GM12878 (cell line): ENCODE results near the gene MEIS1. TPM values are rescaled to one million over a fixed set of nuclear protein-coding genes. Genes with fewer than 3 reads are reported as not detected.

Source experiments
- ATAC-seq: fragments of 200-7000 bp; cut with Tn5 transposase; 3 replicates; pipeline ENCODE4 v1.9.1; 2020; ENCODE audit warnings: mild to moderate bottlenecking, moderate library complexity
- BruUV-seq: library from RNA; stranded (reverse); fragments of 400-500 nt; replicated peaks from 2 replicates; lab custom pipeline; 2021; lab: Mats Ljungman, UMichigan
- CTCF ChIA-PET: fragments of 300-600 bp; sonication (Branson Sonifier 250); formaldehyde crosslinking; extraction: SDS; loops from one replicate; lab custom pipeline; 2021; ENCODE audit warnings: inconsistent platforms; lab: Yijun Ruan, JAX
- POLR2A ChIA-PET: fragments of 350-600 bp; formaldehyde crosslinking; extraction: SDS; loops from one replicate; lab custom pipeline; 2021; ENCODE audit warnings: inconsistent platforms; lab: Charles Lee
- RAD21 ChIA-PET: fragments of 300-600 bp; sonication (Branson Sonifier 250); formaldehyde crosslinking; loops from one replicate; lab custom pipeline; 2023; ENCODE audit warnings: antibody characterized with exemption; ENCODE audit not compliant: unreplicated experiment; lab: Charles Lee
- SMC1A ChIA-PET: fragments of 300-600 bp; sonication (Branson Sonifier 250); formaldehyde crosslinking; loops from one replicate; lab custom pipeline; 2023; ENCODE audit not compliant: unreplicated experiment, uncharacterized antibody; lab: Charles Lee
- DNase-seq: peaks from one replicate; pipeline ENCODE4 v3.0.0-alpha.2; 2011; ENCODE audit warnings: low read depth, low spot score
- FAIRE-seq: peaks from 3 replicates; lab custom pipeline; 2011; peaks lifted over from hg19 to GRCh38; lab: Jason Lieb, UNC
- H2AFZ ChIP-seq: 2 replicates; pipeline ENCODE4 v1.6.0; 2011; ENCODE audit warnings: low read depth, low read length, control low read depth; ENCODE audit not compliant: control insufficient read depth
- H3K27ac ChIP-seq: 2 replicates; pipeline ENCODE4 v1.5.1; 2011; ENCODE audit warnings: control low read depth; ENCODE audit not compliant: control insufficient read depth, insufficient read depth
- H3K27me3 ChIP-seq, 2 experiments: replicated peaks in 1 of 2; 2 replicates each; pipeline versions ENCODE4 v1.6.0 to v1.6.1; 2011; ENCODE audit warnings: low read length in 1 of 2; ENCODE audit not compliant: control insufficient read depth in 2 of 2, insufficient read depth in 2 of 2
- H3K36me3 ChIP-seq, 2 experiments: 2 replicates each; pipeline ENCODE4 v1.5.1; 2011; ENCODE audit warnings: low read length in 1 of 2; ENCODE audit not compliant: control insufficient read depth in 2 of 2, insufficient read depth in 2 of 2
- H3K4me1 ChIP-seq: 2 replicates; pipeline ENCODE4 v1.6.1; 2011; ENCODE audit warnings: mild to moderate bottlenecking, low read length, moderate library complexity, mixed read lengths; ENCODE audit not compliant: control insufficient read depth, insufficient read depth
- H3K4me2 ChIP-seq: 2 replicates; pipeline ENCODE4 v1.6.0; 2011; ENCODE audit warnings: control low read depth; ENCODE audit not compliant: control insufficient read depth, insufficient read depth
- H3K4me3 ChIP-seq: fragments of 200-600 bp; sonication (generic); 2 replicates; pipeline ENCODE4 v1.5.1; 2016
- H3K79me2 ChIP-seq: 2 replicates; pipeline ENCODE4 v1.6.0; 2011; ENCODE audit warnings: low read length; ENCODE audit not compliant: control insufficient read depth, insufficient read depth
- H3K9ac ChIP-seq: 2 replicates; pipeline ENCODE4 v1.8.0; 2011; ENCODE audit warnings: low read length, control low read depth, mixed read lengths; ENCODE audit not compliant: control insufficient read depth, insufficient read depth
- H3K9me3 ChIP-seq: replicated peaks from 3 replicates; pipeline ENCODE4 v1.5.1; 2011; ENCODE audit warnings: mild to moderate bottlenecking, low read length; ENCODE audit not compliant: control insufficient read depth, insufficient read depth
- H4K20me1 ChIP-seq: 2 replicates; pipeline ENCODE4 v1.6.0; 2011; ENCODE audit not compliant: control insufficient read depth, insufficient read depth
- HCFC1 ChIP-seq: fragments of 150-350 bp; IDR thresholded peaks from 2 replicates; pipeline ENCODE4 v1.6.1; 2014; ENCODE audit warnings: low read length
- MTA2 ChIP-seq: fragments of 450-650 bp; IDR thresholded peaks from 2 replicates; pipeline ENCODE4 v1.6.1; 2016; ENCODE audit warnings: low read depth, mild to moderate bottlenecking, moderate library complexity
- MYB ChIP-seq: fragments of 150-350 bp; IDR thresholded peaks from 2 replicates; pipeline ENCODE4 v1.6.1; 2014; ENCODE audit warnings: mild to moderate bottlenecking, low read depth, low read length, borderline replicate concordance
- MYC ChIP-seq: IDR thresholded peaks from 2 replicates; pipeline ENCODE4 v1.6.1; 2011; ENCODE audit warnings: mild to moderate bottlenecking, low read length, moderate library complexity, inconsistent platforms; ENCODE audit not compliant: insufficient read depth, insufficient replicate concordance, insufficient read length, severe bottlenecking
- POLR2A ChIP-seq: IDR thresholded peaks from 2 replicates; pipeline ENCODE4 v1.6.1; 2011; ENCODE audit warnings: low read depth, mild to moderate bottlenecking, low read length
- SIX5 ChIP-seq: IDR thresholded peaks from 2 replicates; pipeline ENCODE4 v1.6.1; 2011; ENCODE audit warnings: mild to moderate bottlenecking, low read depth, low read length, moderate library complexity; ENCODE audit not compliant: severe bottlenecking
- WGBS: methylation state at CpG from one replicate; pipeline ENCODE4 v1.1.6; 2016; ENCODE audit warnings: low lambda C conversion rate; ENCODE audit not compliant: insufficient replicate concordance, insufficient coverage; ENCODE audit errors: missing lambda C conversion rate; 5-methylcytosine and 5-hydroxymethylcytosine counted together
- in situ Hi-C: fragments of 300-500 bp; cut with MboI; formaldehyde crosslinking; loops from 9 replicates; pipeline ENCODE4 v1.14.3; 2018; ENCODE audit warnings: mixed read lengths
- intact Hi-C: fragments of 100-400 bp; cut with micrococcal nuclease; formaldehyde crosslinking; loops from one replicate; pipeline ENCODE4 v1.14.2; 2022; ENCODE audit not compliant: unreplicated experiment
- polyA plus RNA-seq, 11 experiments: library from polyadenylated mRNA; depleted of rRNA in 4 of 11; unstranded in 6 of 11; stranded (reverse) in 5 of 11; fragments of >200 nt; fragmentation: Nextera tagmentation in 4 of 11; fragmentation: Illumina TruSeq in 1 of 11; extraction: Ambion mirVana in 4 of 11; extraction: Trizol in 1 of 11; gene quantifications; 1 replicate in 1 of 11; 2 replicates in 10 of 11; pipeline versions ENCODE4 v1.2.1 to v1.2.3, GENCODE V29; 2011 to 2016; ENCODE audit warnings: inconsistent platforms in 2 of 11, missing spikeins in 2 of 11, low read depth in 1 of 11
- total RNA-seq, 4 experiments: library from RNA; depleted of rRNA in 3 of 4; stranded (reverse); fragments of >200 nt in 3 of 4; fragmentation: Illumina TruSeq in 1 of 4; extraction: Trizol in 1 of 4; gene quantifications; 2 replicates each; pipeline versions ENCODE4 v1.2.1 to v1.2.3, GENCODE V29; 2013 to 2021
- TF ChIP-seq, protein P1 (sequence below): fragments of 450-650 bp; IDR thresholded peaks from 2 replicates; pipeline ENCODE4 v1.6.1; 2016; ENCODE audit warnings: mild to moderate bottlenecking, moderate library complexity, borderline replicate concordance
- TF ChIP-seq, protein P2 (sequence below): IDR thresholded peaks from 2 replicates; pipeline ENCODE4 v1.6.1; 2012; ENCODE audit warnings: low read depth, low read length, improper control_type of control experiment

The MEIS1 gene
- total and polyA plus RNA-seq, 10 of the 15 experiments (the other 5 are each of a cell fraction or from before 2014, with no cell fraction given) = 0.04 to 0.31 (median 0.14) TPM; not detected in 6

DNA sequence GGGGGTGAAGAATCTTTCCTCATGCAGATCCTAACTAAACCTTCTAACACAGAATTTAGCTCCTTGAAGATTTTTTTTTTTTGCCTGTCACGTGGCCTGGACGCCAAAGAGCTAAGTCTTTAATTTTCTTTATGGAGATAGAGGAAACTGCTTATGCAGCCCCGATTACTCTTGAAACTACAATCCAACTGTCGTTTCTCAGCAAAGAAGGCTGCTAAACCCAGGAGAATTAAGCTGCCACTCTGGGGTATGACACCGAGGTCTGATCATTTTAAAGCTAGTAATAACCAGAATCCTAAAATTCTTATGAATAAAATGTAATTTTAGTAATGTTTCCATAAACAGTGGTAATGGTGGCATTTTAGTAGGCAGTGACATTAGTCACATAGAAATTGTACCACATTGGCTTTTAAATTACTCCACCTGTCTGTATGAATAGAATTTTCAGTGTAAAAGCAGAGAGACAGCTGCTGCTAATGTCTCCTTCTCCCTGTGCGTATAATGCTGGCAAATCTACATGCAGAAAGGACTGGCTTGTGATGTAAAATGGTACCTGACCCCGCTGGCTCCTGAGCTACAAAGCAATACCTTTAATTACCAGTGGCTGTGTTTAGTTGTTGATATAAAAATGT lies 86.5 kb downstream of the MEIS1 start:
- RAD21 ChIA-PET = no interaction called here
- Histone ChIP-seq H3K4me1 (no peaks in the 10 kb centered on the region), H4K20me1 (no peaks in the 10 kb centered on the region), H3K4me2 (no peak overlapping the region), H3K4me3 (no peak overlapping the region), H3K79me2 (no peaks in the 10 kb centered on the region), H3K27me3 (no peaks in the 10 kb centered on the region), H3K27ac (no peak overlapping the region), H3K9ac (no peak overlapping the region), H3K9me3 (no peaks in the 10 kb centered on the region), H3K36me3 (no peaks in the 10 kb centered on the region), H2AFZ (no peak overlapping the region)
- in situ Hi-C loops (no loop called here), intact Hi-C loops (no loop called here)
- FAIRE-seq = no peak
- WGBS = 22% methylated on average over 7 of the region's 7 CpGs
- SMC1A ChIA-PET = interaction anchor here (0.9 kb wide), 1 partner anchor 16 kb away, joined by 3 read pairs; no protein-coding TSS in a partner anchor
- no peak for TF ChIP-seq SIX5
- no peak for TF ChIP-seq HCFC1
- no peak for TF ChIP-seq MTA2
- CTCF ChIA-PET = interaction anchor here (1.0 kb wide), 1 partner anchor 11 kb away, joined by 3 read pairs; no protein-coding TSS in a partner anchor
- POLR2A ChIA-PET = no interaction called here
- no peak for ATAC-seq
- DNase-seq = no peak
- BruUV-seq = no TSS peak

DNA sequence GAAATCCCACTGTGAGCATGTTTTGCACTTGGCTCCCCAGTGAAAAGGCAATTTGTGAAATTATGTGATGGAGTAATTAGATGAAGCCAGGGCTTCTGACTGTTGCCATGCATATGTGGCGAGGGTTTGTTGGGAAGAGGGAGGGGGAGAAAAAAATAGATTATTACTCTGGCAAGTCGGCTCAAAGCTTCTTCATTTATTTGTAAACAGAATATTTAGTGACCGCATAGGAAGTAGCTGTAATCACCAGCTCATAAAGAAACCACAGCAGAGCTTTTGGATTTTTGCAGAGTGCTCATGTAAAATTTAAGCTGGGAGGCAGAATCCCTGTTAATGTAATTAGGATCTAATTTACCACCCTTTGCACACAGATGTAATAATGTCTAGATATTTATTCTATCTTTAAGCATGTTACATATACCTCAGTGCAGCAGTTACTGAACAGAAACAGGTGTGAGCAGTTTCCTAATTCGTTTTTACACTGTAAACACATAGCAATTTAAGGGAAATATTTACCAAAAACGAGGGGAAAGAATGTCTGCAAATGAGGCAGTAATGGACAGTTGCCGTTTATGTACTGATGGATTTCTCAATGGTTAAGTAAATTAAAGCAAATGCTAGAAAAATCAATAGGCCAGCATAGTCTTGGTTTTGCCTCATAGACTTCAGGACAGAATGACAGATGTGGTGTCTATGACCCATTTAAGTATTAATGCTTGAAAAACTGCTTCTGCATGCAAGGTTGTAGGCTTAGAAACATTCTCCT lies 87.9 kb downstream of the MEIS1 start:
- in situ Hi-C loops = no loop called here
- ChIA-PET POLR2A (no interaction called here), CTCF (no interaction called here), RAD21 (no interaction called here), SMC1A (no interaction called here)
- Histone ChIP-seq H3K4me1 (no peaks in the 10 kb centered on the region), H3K9ac (no peak overlapping the region), H3K36me3 (no peaks in the 10 kb centered on the region), H3K79me2 (no peaks in the 10 kb centered on the region), H3K9me3 (no peaks in the 10 kb centered on the region), H4K20me1 (no peaks in the 10 kb centered on the region), H3K4me2 (no peak overlapping the region), H3K27ac (no peak overlapping the region), H3K27me3 (no peaks in the 10 kb centered on the region), H3K4me3 (no peak overlapping the region), H2AFZ (no peak overlapping the region)
- FAIRE-seq (no peak), DNase-seq (no peak), ATAC-seq (no peak)
- BruUV-seq = no TSS peak
- 7% methylated on average over 6 of the region's 6 CpGs for WGBS
- intact Hi-C loops = no loop called here
- TF ChIP-seq, protein P1, sequence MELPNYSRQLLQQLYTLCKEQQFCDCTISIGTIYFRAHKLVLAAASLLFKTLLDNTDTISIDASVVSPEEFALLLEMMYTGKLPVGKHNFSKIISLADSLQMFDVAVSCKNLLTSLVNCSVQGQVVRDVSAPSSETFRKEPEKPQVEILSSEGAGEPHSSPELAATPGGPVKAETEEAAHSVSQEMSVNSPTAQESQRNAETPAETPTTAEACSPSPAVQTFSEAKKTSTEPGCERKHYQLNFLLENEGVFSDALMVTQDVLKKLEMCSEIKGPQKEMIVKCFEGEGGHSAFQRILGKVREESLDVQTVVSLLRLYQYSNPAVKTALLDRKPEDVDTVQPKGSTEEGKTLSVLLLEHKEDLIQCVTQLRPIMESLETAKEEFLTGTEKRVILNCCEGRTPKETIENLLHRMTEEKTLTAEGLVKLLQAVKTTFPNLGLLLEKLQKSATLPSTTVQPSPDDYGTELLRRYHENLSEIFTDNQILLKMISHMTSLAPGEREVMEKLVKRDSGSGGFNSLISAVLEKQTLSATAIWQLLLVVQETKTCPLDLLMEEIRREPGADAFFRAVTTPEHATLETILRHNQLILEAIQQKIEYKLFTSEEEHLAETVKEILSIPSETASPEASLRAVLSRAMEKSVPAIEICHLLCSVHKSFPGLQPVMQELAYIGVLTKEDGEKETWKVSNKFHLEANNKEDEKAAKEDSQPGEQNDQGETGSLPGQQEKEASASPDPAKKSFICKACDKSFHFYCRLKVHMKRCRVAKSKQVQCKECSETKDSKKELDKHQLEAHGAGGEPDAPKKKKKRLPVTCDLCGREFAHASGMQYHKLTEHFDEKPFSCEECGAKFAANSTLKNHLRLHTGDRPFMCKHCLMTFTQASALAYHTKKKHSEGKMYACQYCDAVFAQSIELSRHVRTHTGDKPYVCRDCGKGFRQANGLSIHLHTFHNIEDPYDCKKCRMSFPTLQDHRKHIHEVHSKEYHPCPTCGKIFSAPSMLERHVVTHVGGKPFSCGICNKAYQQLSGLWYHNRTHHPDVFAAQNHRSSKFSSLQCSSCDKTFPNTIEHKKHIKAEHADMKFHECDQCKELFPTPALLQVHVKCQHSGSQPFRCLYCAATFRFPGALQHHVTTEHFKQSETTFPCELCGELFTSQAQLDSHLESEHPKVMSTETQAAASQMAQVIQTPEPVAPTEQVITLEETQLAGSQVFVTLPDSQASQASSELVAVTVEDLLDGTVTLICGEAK = no peak
- TF ChIP-seq MYC (no peak), MYB (no peak), POLR2A (no peak)
- TF ChIP-seq, protein P2, sequence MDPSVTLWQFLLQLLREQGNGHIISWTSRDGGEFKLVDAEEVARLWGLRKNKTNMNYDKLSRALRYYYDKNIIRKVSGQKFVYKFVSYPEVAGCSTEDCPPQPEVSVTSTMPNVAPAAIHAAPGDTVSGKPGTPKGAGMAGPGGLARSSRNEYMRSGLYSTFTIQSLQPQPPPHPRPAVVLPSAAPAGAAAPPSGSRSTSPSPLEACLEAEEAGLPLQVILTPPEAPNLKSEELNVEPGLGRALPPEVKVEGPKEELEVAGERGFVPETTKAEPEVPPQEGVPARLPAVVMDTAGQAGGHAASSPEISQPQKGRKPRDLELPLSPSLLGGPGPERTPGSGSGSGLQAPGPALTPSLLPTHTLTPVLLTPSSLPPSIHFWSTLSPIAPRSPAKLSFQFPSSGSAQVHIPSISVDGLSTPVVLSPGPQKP = no peak
